DOHH2 (cell line): ENCODE data around the gene NHLH1.

Source experiments
- CTCF ChIP-seq: fragments of 200-600 bp; sonication (generic); IDR thresholded peaks from one replicate; pipeline ENCODE4 v1.5.1; 2014; ENCODE audit warnings: antibody characterized with exemption, mild to moderate bottlenecking, low read depth, low read length; ENCODE audit not compliant: poor library complexity, severe bottlenecking
- EZH2phosphoT487 ChIP-seq: fragments of 200-600 bp; sonication (generic); IDR thresholded peaks from 2 replicates; pipeline ENCODE4 v1.6.1; 2017; ENCODE audit warnings: borderline replicate concordance, mild to moderate bottlenecking, antibody characterized with exemption, low read length, moderate library complexity, mixed read lengths

- TF ChIP-seq CTCF, result no peak
- TF ChIP-seq EZH2phosphoT487, result no peak
Observed at GRCh38 chr1:160362168-160362957, 4.5 kb upstream of the NHLH1 start.
